HuH-7 (cell line): ENCODE data around the gene GPR132.

ENCODE experiments used
- DNase-seq: peaks from one replicate; pipeline ENCODE4 v3.0.0; 2011; ENCODE audit warnings: low spot score

GPR132 gene

GRCh38 chr14:105020815-105021655 is 44.2 kb downstream of the GPR132 start, which contains the start of gene CDCA4:
CDCA4 (minus strand) TSS chr14:105021083; CDS start chr14:105011929, 9,154 bp downstream.
- peak; percentile 97 for DNase-seq

- DNase-seq: no peak
Observed at GRCh38 chr14:105019861-105020814, 45.1 kb downstream of the GPR132 start.

- no peak for DNase-seq
Observed at GRCh38 chr14:105018414-105018813, 46.8 kb downstream of the GPR132 start.

GRCh38 chr14:105015905-105016304 is 49.3 kb downstream of the GPR132 start:
- DNase-seq: no peak

- no peak for DNase-seq
Observed at GRCh38 chr14:105015242-105015641, 50.0 kb downstream of the GPR132 start.

- no peak for DNase-seq
Observed at GRCh38 chr14:105014631-105015030, 50.6 kb downstream of the GPR132 start.

GRCh38 chr14:105014032-105014431 is 51.2 kb downstream of the GPR132 start:
- DNase-seq: no peak

GRCh38 chr14:105013150-105013785 is 52.0 kb downstream of the GPR132 start:
- no peak for DNase-seq

GRCh38 chr14:105012171-105012985 is 52.9 kb downstream of the GPR132 start:
- DNase-seq: no peak

- DNase-seq: no peak
Observed at GRCh38 chr14:105011312-105011990, 53.8 kb downstream of the GPR132 start.

GRCh38 chr14:105010891-105011291 is 54.3 kb downstream of the GPR132 start:
- DNase-seq: no peak

- DNase-seq: no peak
Observed at GRCh38 chr14:105010106-105010505, 55.1 kb downstream of the GPR132 start.

- no peak for DNase-seq
Observed at GRCh38 chr14:105007593-105008264, 57.5 kb downstream of the GPR132 start.

GRCh38 chr14:105006831-105007592 is 58.2 kb downstream of the GPR132 start:
- no peak for DNase-seq

GRCh38 chr14:105005929-105006830 is 59.0 kb downstream of the GPR132 start:
- no peak for DNase-seq

- no peak for DNase-seq
Observed at GRCh38 chr14:105005329-105005928, 59.8 kb downstream of the GPR132 start.
